WTC11 (cell line): ENCODE measurements around the gene C17orf67. TPM values are rescaled to one million over a fixed set of nuclear protein-coding genes. Genes with fewer than 3 reads are reported as not detected.

ENCODE experiments used
- ATAC-seq: fragments of 200-7000 bp; cut with Tn5 transposase; 2 replicates; pipeline ENCODE4 v1.10.0; 2021; ENCODE audit warnings: mild to moderate bottlenecking, moderate library complexity
- CTCF ChIA-PET: fragments of 300-600 bp; sonication (Branson Sonifier 250); formaldehyde crosslinking; loops from one replicate; lab custom pipeline; 2021; ENCODE audit warnings: antibody characterized with exemption; lab: Charles Lee
- POLR2A ChIA-PET: fragments of 350-600 bp; sonication (Branson Sonifier 250); formaldehyde crosslinking; loops from one replicate; lab custom pipeline; 2021; ENCODE audit warnings: antibody characterized with exemption; lab: Charles Lee
- DNase-seq: peaks from one replicate; pipeline ENCODE4 v3.0.0; 2021; ENCODE audit warnings: low spot score
- H3K27ac Mint-ChIP-seq: 2 replicates; pipeline ENCODE4 v1.8.0; 2021; ENCODE audit warnings: mixed read lengths
- H3K27me3 Mint-ChIP-seq: 2 replicates; pipeline ENCODE4 v1.8.0; 2021; ENCODE audit warnings: low read depth, mild to moderate bottlenecking, moderate library complexity, mixed read lengths
- H3K36me3 Mint-ChIP-seq: 2 replicates; pipeline ENCODE4 v1.8.0; 2021; ENCODE audit warnings: mixed read lengths
- H3K4me1 Mint-ChIP-seq: 2 replicates; pipeline ENCODE4 v1.8.0; 2022; ENCODE audit warnings: mixed read lengths
- H3K4me3 Mint-ChIP-seq: 2 replicates; pipeline ENCODE4 v1.8.0; 2021; ENCODE audit warnings: mild to moderate bottlenecking, moderate library complexity, mixed read lengths
- H3K9me3 Mint-ChIP-seq: 2 replicates; pipeline ENCODE4 v1.8.0; 2021; ENCODE audit warnings: mixed read lengths
- ARID4B ChIP-seq: sonication (generic); formaldehyde crosslinking; IDR thresholded peaks from 2 replicates; pipeline ENCODE4 v1.8.0; 2023; ENCODE audit warnings: missing genetic modification reagents, mild to moderate bottlenecking, borderline replicate concordance
- ETV6 ChIP-seq: sonication (generic); formaldehyde crosslinking; IDR thresholded peaks from 2 replicates; pipeline ENCODE4 v1.8.1; 2022; ENCODE audit warnings: mild to moderate bottlenecking, missing genetic modification reagents
- FOXP4 ChIP-seq: sonication (generic); formaldehyde crosslinking; IDR thresholded peaks from 2 replicates; pipeline ENCODE4 v1.8.0; 2022; ENCODE audit warnings: mild to moderate bottlenecking, missing genetic modification reagents
- GRHL2 ChIP-seq: fragments of 250-450 bp; sonication (Bioruptor Pico); IDR thresholded peaks from 2 replicates; pipeline ENCODE4 v1.8.0; 2022; ENCODE audit warnings: mild to moderate bottlenecking, moderate library complexity; ENCODE audit not compliant: insufficient replicate concordance, severe bottlenecking
- KAT7 ChIP-seq: sonication (generic); formaldehyde crosslinking; IDR thresholded peaks from 2 replicates; pipeline ENCODE4 v1.8.1; 2023; ENCODE audit warnings: missing genetic modification reagents, mild to moderate bottlenecking, borderline replicate concordance
- NFE2L1 ChIP-seq: sonication (generic); formaldehyde crosslinking; IDR thresholded peaks from 2 replicates; pipeline ENCODE4 v1.8.1; 2023; ENCODE audit warnings: missing genetic modification reagents
- RELA ChIP-seq: sonication (generic); formaldehyde crosslinking; IDR thresholded peaks from 2 replicates; pipeline ENCODE4 v1.8.1; 2022; ENCODE audit warnings: missing genetic modification reagents, mild to moderate bottlenecking, borderline replicate concordance
- SP1 ChIP-seq: sonication (generic); formaldehyde crosslinking; conservative IDR thresholded peaks from 2 replicates; pipeline ENCODE4 v1.8.1; 2022; ENCODE audit warnings: missing genetic modification reagents
- ZBTB43 ChIP-seq: sonication (generic); formaldehyde crosslinking; IDR thresholded peaks from 2 replicates; pipeline ENCODE4 v1.8.1; 2023; ENCODE audit warnings: mild to moderate bottlenecking, missing genetic modification reagents
- ZNF121 ChIP-seq: sonication (generic); formaldehyde crosslinking; IDR thresholded peaks from 2 replicates; pipeline ENCODE4 v1.8.0; 2023; ENCODE audit warnings: missing genetic modification reagents
- ZNF232 ChIP-seq: sonication (generic); formaldehyde crosslinking; IDR thresholded peaks from 2 replicates; pipeline ENCODE4 v1.8.0; 2022; ENCODE audit warnings: mild to moderate bottlenecking, missing genetic modification reagents
- ZNF423 ChIP-seq: fragments of 250-450 bp; sonication (Bioruptor Pico); IDR thresholded peaks from 2 replicates; pipeline ENCODE4 v2.1.2; 2022; ENCODE audit warnings: mild to moderate bottlenecking, moderate library complexity
- ZNF512 ChIP-seq: sonication (generic); formaldehyde crosslinking; IDR thresholded peaks from 2 replicates; pipeline ENCODE4 v1.8.1; 2022; ENCODE audit warnings: missing genetic modification reagents, borderline replicate concordance
- total RNA-seq: library from RNA; stranded (reverse); gene quantifications from 3 replicates; pipeline ENCODE4 v1.2.3, GENCODE V29; 2021
- TF ChIP-seq, protein P1 (sequence below): sonication (generic); formaldehyde crosslinking; conservative IDR thresholded peaks from 2 replicates; pipeline ENCODE4 v1.8.1; 2022; ENCODE audit warnings: mild to moderate bottlenecking, missing genetic modification reagents
- TF ChIP-seq, protein P2 (sequence below): sonication (generic); formaldehyde crosslinking; IDR thresholded peaks from 2 replicates; pipeline ENCODE4 v1.8.1; 2023; ENCODE audit warnings: mild to moderate bottlenecking, missing genetic modification reagents, moderate library complexity
- TF ChIP-seq, protein P3 (sequence below): sonication (generic); formaldehyde crosslinking; IDR thresholded peaks from 2 replicates; pipeline ENCODE4 v1.8.0; 2022; ENCODE audit warnings: mild to moderate bottlenecking, missing genetic modification reagents

The C17orf67 gene
- total RNA-seq, 1 experiment from 2014 or later = 3.3 TPM

GRCh38 chr17:56831369-56832095, 2.2 kb downstream of the C17orf67 start:
- ChIA-PET CTCF (interaction anchor here (4.3 kb wide), 1 partner anchor 11 kb away, joined by 36 read pairs; no protein-coding TSS in a partner anchor), POLR2A (no interaction called here)
- Mint-ChIP-seq H3K27me3 (peaks cover 19% of the 10 kb centered on the region), H3K4me1 (peaks cover 35% of the 10 kb centered on the region), H3K27ac (no peak overlapping the region), H3K36me3 (peaks cover 9% of the 10 kb centered on the region), H3K4me3 (0 out of 2 replicates have a peak overlapping the region, but pooled peaks have one; percentile 83), H3K9me3 (peaks cover 4% of the 10 kb centered on the region; the same call in 1 of the 2 replicates)
- DNase-seq (no peak), ATAC-seq (no peak)
- TF ChIP-seq ARID4B (CRISPR knock-in tag) (no peak), ZNF423 (CRISPR knock-in tag) (no peak), FOXP4 (CRISPR knock-in tag) (no peak), RELA (CRISPR knock-in tag) (no peak), ZNF121 (CRISPR knock-in tag) (no peak), NFE2L1 (no peak), ETV6 (CRISPR knock-in tag) (no peak), SP1 (CRISPR knock-in tag) (no peak), ZNF232 (CRISPR knock-in tag) (no peak), KAT7 (CRISPR knock-in tag) (no peak), GRHL2 (CRISPR knock-in tag) (no peak), ZNF512 (CRISPR knock-in tag) (no peak), ZBTB43 (no peak)
- TF ChIP-seq, protein P1, sequence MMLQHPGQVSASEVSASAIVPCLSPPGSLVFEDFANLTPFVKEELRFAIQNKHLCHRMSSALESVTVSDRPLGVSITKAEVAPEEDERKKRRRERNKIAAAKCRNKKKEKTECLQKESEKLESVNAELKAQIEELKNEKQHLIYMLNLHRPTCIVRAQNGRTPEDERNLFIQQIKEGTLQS (CRISPR knock-in tag) = no peak
- TF ChIP-seq, protein P2, sequence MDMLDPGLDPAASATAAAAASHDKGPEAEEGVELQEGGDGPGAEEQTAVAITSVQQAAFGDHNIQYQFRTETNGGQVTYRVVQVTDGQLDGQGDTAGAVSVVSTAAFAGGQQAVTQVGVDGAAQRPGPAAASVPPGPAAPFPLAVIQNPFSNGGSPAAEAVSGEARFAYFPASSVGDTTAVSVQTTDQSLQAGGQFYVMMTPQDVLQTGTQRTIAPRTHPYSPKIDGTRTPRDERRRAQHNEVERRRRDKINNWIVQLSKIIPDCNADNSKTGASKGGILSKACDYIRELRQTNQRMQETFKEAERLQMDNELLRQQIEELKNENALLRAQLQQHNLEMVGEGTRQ (CRISPR knock-in tag) = no peak
- TF ChIP-seq, protein P3, sequence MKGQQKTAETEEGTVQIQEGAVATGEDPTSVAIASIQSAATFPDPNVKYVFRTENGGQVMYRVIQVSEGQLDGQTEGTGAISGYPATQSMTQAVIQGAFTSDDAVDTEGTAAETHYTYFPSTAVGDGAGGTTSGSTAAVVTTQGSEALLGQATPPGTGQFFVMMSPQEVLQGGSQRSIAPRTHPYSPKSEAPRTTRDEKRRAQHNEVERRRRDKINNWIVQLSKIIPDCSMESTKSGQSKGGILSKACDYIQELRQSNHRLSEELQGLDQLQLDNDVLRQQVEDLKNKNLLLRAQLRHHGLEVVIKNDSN = no peak
